ENCODE results near the gene AURKAIP1.

The AURKAIP1 gene

GRCh38 chr1:1345860-1346500, 29.0 kb downstream of the AURKAIP1 start:
- DNase-seq = no peak

DNA sequence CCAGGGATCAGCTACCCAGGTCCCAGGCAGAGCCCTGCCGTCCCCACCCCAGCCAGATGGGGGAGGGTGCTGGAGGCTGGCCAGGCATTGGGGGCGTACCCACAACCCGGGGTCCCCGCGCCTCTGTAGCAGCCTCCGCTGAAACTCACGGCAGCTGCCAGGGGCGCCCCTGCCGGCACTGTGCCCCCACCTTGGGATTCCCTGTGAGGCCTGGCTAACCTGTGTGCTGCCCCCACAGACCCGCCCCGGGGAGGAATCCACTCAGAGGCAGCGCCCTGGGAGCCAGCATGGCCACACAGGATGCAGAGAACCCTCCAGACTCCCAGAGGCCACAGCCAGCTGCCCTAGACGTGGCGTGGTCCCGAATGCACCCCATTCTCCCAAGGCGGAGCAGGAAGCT, 29.6 kb downstream of the AURKAIP1 start:
- no peak for DNase-seq

- DNase-seq = no peak
These were observed 30.2 kb downstream of the AURKAIP1 start for GRCh38 chr1:1344655-1345361.

- DNase-seq = no peak
These were observed 31.1 kb downstream of the AURKAIP1 start for GRCh38 chr1:1343811-1344421.

DNA sequence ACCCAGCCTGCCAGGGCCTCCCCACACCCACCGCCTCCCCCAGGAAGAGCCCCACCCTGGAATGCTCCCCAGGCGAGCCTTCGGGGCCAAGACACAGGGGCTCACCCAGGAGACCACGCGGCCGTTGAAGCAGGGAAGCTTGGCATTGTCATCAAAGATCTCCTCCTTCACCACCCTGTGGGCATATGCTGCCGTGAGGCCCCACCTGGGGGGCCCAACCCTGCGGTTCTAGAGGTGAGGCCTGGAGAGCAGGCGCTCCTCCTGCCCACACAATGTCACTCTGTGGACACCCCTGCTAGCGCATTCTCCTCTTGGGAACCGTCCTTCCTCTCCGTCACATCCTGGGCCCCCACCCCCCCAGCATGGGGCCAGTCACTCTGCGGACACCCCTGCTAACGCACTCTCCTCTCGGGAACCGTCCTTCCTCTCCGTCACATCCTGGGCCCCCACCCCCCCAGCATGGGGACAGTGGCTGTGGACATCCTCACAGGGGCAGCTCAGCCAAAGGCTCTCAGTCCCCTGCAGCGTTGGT, 32.4 kb downstream of the AURKAIP1 start:
- no peak for DNase-seq

DNA sequence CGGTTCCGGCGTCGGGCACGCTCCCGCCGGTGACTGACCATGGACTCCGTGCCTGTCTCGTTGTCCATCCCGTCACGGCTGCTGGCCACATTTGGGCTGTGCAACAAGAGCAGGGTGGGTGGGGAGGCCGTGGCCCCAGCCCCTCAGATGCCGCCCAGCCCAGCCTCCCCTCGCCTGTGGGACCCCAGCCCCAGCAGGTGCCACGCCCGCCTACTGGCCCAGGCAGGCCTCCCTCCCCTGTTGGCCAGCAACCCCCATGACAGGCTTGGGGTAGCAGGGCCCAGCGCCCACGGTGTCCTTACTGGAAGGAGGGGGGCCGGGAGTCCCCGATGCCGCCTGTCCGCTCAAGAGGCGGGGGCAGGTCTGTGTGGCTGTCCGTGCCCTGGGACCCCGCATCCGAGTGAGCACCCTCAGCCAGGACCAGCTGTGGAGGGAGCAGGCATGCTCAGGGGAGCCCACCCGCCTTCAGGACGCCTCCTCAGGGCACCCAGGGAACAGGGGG, 32.9 kb downstream of the AURKAIP1 start:
- no peak for DNase-seq

- no peak for DNase-seq
These were observed 33.4 kb downstream of the AURKAIP1 start for GRCh38 chr1:1341549-1342021.

- DNase-seq = no peak
These were observed 34.0 kb downstream of the AURKAIP1 start for GRCh38 chr1:1340791-1341548.

GRCh38 chr1:1340185-1340584, 34.8 kb downstream of the AURKAIP1 start:
- no peak for DNase-seq

- DNase-seq = no peak
These were observed 36.7 kb downstream of the AURKAIP1 start for GRCh38 chr1:1338278-1338677.

GRCh38 chr1:1337793-1338147, 37.2 kb downstream of the AURKAIP1 start:
- peak in 5 of 6 experiments; percentile 13 to 28 (median 18) for DNase-seq

DNA sequence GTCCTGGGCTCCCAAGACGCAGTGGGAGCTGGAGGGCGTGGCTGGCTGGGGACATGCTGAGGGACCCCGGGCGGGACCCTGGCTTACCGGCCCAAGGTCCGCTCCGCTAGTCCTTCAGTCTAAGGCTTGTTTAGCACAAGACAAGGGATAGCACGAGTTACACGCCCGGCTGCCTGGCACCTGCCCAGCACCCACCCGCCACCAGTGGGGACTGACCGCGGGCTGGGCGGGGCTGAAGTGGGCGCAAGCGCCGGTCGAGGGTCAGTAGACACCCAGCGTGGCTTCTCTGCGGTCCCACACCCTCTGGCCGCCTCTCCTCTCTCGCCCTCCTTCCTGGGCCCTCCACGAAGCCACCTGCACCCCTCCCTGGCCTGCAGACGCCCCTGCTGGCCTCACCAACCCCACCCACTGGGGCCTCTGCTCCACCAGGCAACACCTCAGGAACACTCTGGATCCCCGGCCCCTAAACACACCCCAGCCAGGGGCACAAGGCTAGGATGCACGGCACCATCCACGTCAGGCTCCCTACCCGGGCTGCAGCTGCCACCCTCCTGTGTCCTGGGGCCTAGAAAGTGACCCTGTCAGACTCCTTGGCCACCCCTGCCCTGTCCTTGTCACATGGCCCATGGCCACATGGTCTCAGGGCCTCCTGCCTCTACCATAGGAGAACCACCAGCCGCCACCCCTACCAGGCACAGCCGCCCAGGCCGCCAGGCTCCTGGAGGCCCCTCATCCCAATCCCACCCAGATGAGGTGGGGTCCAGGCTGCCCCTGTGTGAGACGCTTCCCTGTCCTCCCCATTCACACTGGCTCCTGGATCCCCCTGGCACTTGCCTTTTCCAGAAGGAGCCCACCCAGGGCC, 37.8 kb downstream of the AURKAIP1 start:
- DNase-seq = no peak

GRCh38 chr1:1336446-1336845, 38.6 kb downstream of the AURKAIP1 start:
- DNase-seq = no peak

DNA sequence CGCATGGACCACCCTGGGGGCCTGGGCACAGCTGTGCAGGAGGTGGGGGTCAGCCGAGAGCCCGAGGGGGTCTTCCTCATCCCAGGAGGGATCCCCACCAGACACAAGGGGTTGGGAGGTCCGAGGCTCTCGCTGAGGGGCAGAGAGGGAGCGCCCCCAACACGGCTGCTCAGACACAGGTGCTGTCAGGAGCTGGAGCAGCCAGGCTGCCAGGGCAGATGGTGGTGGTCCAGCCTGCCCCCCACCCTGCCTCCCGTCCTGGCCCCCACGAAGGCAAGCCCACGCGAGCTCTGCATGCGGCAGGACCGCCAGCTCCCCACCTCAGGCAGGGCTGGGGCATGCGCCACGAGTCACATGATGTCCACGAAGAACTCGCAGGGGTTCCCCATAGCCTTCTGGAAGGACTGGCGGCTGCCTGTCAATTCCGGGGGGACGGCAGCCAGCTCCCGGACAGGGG, 39.2 kb downstream of the AURKAIP1 start:
- no peak for DNase-seq

DNA sequence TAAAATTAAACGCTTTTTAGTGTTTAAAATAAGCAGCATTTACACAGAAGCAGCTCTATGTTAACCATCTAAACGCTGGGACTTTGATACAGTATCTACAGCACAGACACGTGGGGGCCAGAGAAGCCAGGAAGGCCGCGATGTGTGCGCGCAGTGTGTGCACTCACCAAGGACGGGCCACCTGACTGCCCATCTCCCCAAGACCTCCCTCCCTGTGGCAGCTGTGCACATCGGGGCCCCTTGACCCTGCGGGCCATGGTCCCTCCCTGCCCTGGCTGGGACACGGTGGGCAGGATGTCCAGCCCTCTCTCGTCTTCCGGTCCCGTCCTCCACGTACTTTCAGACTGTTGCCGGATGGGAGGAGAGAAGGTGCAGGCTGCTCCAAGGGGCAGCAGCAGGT, 39.7 kb downstream of the AURKAIP1 start:
- DNase-seq = no peak

- no peak for DNase-seq
These were observed 40.2 kb downstream of the AURKAIP1 start for GRCh38 chr1:1334835-1335234.

DNA sequence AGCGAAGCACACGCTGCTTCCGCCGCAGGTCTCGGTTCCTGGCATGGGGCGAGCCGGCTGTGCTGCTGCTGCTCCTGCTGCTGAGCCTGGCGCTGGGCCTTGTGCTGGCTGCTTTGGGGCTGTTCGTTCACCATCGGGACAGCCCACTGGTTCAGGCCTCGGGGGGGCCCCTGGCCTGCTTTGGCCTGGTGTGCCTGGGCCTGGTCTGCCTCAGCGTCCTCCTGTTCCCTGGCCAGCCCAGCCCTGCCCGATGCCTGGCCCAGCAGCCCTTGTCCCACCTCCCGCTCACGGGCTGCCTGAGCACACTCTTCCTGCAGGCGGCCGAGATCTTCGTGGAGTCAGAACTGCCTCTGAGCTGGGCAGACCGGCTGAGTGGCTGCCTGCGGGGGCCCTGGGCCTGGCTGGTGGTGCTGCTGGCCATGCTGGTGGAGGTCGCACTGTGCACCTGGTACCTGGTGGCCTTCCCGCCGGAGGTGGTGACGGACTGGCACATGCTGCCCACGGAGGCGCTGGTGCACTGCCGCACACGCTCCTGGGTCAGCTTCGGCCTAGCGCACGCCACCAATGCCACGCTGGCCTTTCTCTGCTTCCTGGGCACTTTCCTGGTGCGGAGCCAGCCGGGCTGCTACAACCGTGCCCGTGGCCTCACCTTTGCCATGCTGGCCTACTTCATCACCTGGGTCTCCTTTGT, 41.3 kb downstream of the AURKAIP1 start:
- DNase-seq = no peak

DNA sequence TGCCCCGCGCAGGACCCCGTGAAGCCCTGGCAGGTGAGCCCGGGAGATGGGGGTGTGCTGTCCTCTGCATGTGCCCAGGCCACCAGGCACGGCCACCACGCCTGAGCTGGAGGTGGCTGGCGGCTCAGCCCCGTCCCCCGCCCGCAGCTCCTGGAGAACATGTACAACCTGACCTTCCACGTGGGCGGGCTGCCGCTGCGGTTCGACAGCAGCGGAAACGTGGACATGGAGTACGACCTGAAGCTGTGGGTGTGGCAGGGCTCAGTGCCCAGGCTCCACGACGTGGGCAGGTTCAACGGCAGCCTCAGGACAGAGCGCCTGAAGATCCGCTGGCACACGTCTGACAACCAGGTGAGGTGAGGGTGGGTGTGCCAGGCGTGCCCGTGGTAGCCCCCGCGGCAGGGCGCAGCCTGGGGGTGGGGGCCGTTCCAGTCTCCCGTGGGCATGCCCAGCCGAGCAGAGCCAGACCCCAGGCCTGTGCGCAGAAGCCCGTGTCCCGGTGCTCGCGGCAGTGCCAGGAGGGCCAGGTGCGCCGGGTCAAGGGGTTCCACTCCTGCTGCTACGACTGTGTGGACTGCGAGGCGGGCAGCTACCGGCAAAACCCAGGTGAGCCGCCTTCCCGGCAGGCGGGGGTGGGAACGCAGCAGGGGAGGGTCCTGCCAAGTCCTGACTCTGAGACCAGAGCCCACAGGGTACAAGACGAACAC, 42.1 kb downstream of the AURKAIP1 start:
- no peak for DNase-seq

GRCh38 chr1:1332031-1332755, 42.8 kb downstream of the AURKAIP1 start:
- no peak for DNase-seq

Measured in stimulated activated naive CD4-positive, alpha-beta T cell (primary cell).